MCF 10A (cell line): ENCODE measurements around the gene SF1. TPM values are rescaled to one million over a fixed set of nuclear protein-coding genes. Genes with fewer than 3 reads are reported as not detected.

Experiments
- BruUV-seq: library from RNA; stranded (reverse); fragments of 400-500 nt; replicated peaks from 2 replicates; lab custom pipeline; 2021; lab: Mats Ljungman, UMichigan
- CTCF ChIA-PET: fragments of 300-600 bp; sonication (Branson Sonifier 250); formaldehyde crosslinking; extraction: SDS; loops from one replicate; lab custom pipeline; 2021; ENCODE audit warnings: antibody characterized with exemption, inconsistent platforms; lab: Yijun Ruan, JAX
- POLR2A ChIA-PET: fragments of 300-600, 350-650 bp; sonication (Branson Sonifier 250); formaldehyde crosslinking; extraction: SDS; loops from one replicate; lab custom pipeline; 2020; ENCODE audit warnings: antibody characterized with exemption, inconsistent platforms; lab: Yijun Ruan, JAX
- DNase-seq: peaks from one replicate; pipeline ENCODE4 v3.0.0-alpha.2; 2018; ENCODE audit not compliant: unreplicated experiment
- H3K27ac Mint-ChIP-seq: one replicate; pipeline ENCODE4 v1.8.0; 2022; ENCODE audit warnings: mild to moderate bottlenecking, low read depth, mixed read lengths; ENCODE audit not compliant: unreplicated experiment
- H3K27me3 Mint-ChIP-seq: one replicate; pipeline ENCODE4 v1.8.0; 2022; ENCODE audit warnings: mixed read lengths; ENCODE audit not compliant: insufficient read depth, unreplicated experiment
- H3K36me3 Mint-ChIP-seq: one replicate; pipeline ENCODE4 v1.8.0; 2022; ENCODE audit warnings: mild to moderate bottlenecking, moderate library complexity, mixed read lengths; ENCODE audit not compliant: insufficient read depth, unreplicated experiment
- H3K4me1 Mint-ChIP-seq: one replicate; pipeline ENCODE4 v1.8.0; 2022; ENCODE audit warnings: mixed read lengths; ENCODE audit not compliant: insufficient read depth, unreplicated experiment
- H3K4me3 Mint-ChIP-seq: one replicate; pipeline ENCODE4 v1.8.0; 2022; ENCODE audit warnings: mild to moderate bottlenecking, moderate library complexity, mixed read lengths; ENCODE audit not compliant: unreplicated experiment
- H3K9me3 Mint-ChIP-seq: one replicate; pipeline ENCODE4 v1.8.0; 2022; ENCODE audit warnings: mixed read lengths; ENCODE audit not compliant: unreplicated experiment
- CTCF ChIP-seq: fragments of 200-600 bp; IDR thresholded peaks from one replicate; pipeline ENCODE4 v1.8.0; 2022; ENCODE audit warnings: antibody characterized with exemption, mild to moderate bottlenecking; ENCODE audit not compliant: unreplicated experiment
- intact Hi-C: fragments of 100-400 bp; cut with micrococcal nuclease; formaldehyde crosslinking; loops from 2 replicates; pipeline ENCODE4 v1.14.1; 2022
- total RNA-seq: library from RNA; stranded (reverse); gene quantifications from 2 replicates; pipeline ENCODE4 v1.2.3, GENCODE V29; 2022

Gene SF1
- total RNA-seq, 1 experiment from 2014 or later = 503 TPM

- DNase-seq = no peak
- BruUV-seq = no TSS peak
- Mint-ChIP-seq H3K27me3 (no peaks in the 10 kb centered on the region), H3K4me3 (no peak overlapping the region), H3K36me3 (no peaks in the 10 kb centered on the region), H3K4me1 (no peaks in the 10 kb centered on the region), H3K9me3 (no peaks in the 10 kb centered on the region), H3K27ac (no peak overlapping the region)
- ChIA-PET POLR2A (interaction anchor here (1.6 kb wide), 1 partner anchor 13 kb away, joined by 6 read pairs; the partner anchor contains the start of gene SF1), CTCF (interaction anchor here (0.9 to 1.1 kb wide), 3 partner anchors 9 to 51 kb away, joined by 3 to 5 read pairs (median 4); no protein-coding TSS in a partner anchor)
- TF ChIP-seq CTCF = no peak
- intact Hi-C loops = no loop called here
Observed at GRCh38 chr11:64791781-64792291, 13.5 kb upstream of the SF1 start.

GRCh38 chr11:64790205-64791095, 12.1 kb upstream of the SF1 start:
- Mint-ChIP-seq H3K27ac (no peak overlapping the region), H3K9me3 (no peaks in the 10 kb centered on the region)
- CTCF ChIA-PET = no interaction called here

GRCh38 chr11:64789331-64790204, 11.2 kb upstream of the SF1 start:
- no peak for TF ChIP-seq CTCF
- Mint-ChIP-seq H3K4me1 (no peaks in the 10 kb centered on the region), H3K36me3 (no peaks in the 10 kb centered on the region), H3K27ac (no peak overlapping the region), H3K27me3 (no peaks in the 10 kb centered on the region), H3K9me3 (no peaks in the 10 kb centered on the region), H3K4me3 (no peak overlapping the region)
- intact Hi-C loops = loop anchor here (10.0 kb wide), 1 partner anchor 225 kb away; the partner anchor contains the start of gene ARL2
- ChIA-PET POLR2A (no interaction called here), CTCF (no interaction called here)
- no TSS peak for BruUV-seq
- no peak for DNase-seq

More at GRCh38 chr11:64790205-64791095, 12.1 kb upstream of the SF1 start:
- no peak for DNase-seq
- intact Hi-C loops = no loop called here
- Mint-ChIP-seq H3K27me3 (no peaks in the 10 kb centered on the region), H3K4me3 (no peak overlapping the region), H3K4me1 (no peaks in the 10 kb centered on the region), H3K36me3 (no peaks in the 10 kb centered on the region)
- no peak for TF ChIP-seq CTCF
- POLR2A ChIA-PET = no interaction called here
- BruUV-seq = no TSS peak
